Measurements from ENCODE around the gene GNB1.

DNA sequence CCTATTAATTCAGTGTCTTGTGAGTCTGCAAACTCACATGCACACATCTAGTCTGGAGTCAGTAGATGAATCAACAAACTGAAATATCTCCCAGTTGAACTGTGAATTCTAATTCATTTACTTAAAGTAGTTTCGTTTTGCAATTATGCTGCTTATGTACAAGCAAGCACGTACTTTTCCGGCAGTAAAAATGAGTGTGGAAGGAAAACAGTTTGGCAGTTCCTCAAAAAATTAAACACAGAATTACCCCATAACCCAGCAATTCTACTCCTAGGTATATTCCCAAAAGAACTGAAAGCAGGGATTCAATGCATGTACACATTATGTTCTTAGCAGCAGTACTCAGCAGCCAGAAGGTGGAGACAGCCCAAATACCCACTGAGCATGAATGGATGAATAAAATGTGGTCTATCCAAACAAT lies 49.3 kb downstream of the GNB1 start:
- TF ChIP-seq, protein P1, sequence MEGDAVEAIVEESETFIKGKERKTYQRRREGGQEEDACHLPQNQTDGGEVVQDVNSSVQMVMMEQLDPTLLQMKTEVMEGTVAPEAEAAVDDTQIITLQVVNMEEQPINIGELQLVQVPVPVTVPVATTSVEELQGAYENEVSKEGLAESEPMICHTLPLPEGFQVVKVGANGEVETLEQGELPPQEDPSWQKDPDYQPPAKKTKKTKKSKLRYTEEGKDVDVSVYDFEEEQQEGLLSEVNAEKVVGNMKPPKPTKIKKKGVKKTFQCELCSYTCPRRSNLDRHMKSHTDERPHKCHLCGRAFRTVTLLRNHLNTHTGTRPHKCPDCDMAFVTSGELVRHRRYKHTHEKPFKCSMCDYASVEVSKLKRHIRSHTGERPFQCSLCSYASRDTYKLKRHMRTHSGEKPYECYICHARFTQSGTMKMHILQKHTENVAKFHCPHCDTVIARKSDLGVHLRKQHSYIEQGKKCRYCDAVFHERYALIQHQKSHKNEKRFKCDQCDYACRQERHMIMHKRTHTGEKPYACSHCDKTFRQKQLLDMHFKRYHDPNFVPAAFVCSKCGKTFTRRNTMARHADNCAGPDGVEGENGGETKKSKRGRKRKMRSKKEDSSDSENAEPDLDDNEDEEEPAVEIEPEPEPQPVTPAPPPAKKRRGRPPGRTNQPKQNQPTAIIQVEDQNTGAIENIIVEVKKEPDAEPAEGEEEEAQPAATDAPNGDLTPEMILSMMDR (IDR thresholded peaks at IDR 0.05), result no peak
- TF ChIP-seq POLR2A (IDR thresholded peaks at IDR 0.05), result no peak
